H9 (cell line): Measurements from ENCODE around the gene SACM1L. TPM values are rescaled to one million over a fixed set of nuclear protein-coding genes. Genes with fewer than 3 reads are reported as not detected.

ENCODE experiments used
- DNase-seq: peaks from one replicate; pipeline ENCODE4 v3.0.0-alpha.2; 2017
- H2AFZ ChIP-seq: one replicate; pipeline ENCODE4 v1.6.1; 2013; ENCODE audit warnings: mild to moderate bottlenecking, low read length, control low read depth, moderate library complexity
- H2AK5ac ChIP-seq: 2 replicates; pipeline ENCODE4 v1.6.1; 2013; ENCODE audit warnings: low read length, control low read depth, mixed read lengths; ENCODE audit not compliant: insufficient read length
- H2BK120ac ChIP-seq: one replicate; pipeline ENCODE4 v1.6.1; 2013; ENCODE audit warnings: low read depth, mild to moderate bottlenecking, low read length, control low read depth, inconsistent platforms; ENCODE audit not compliant: poor library complexity, severe bottlenecking
- H2BK12ac ChIP-seq: 2 replicates; pipeline ENCODE4 v1.6.1; 2013; ENCODE audit warnings: low read length, control low read depth, mixed read lengths, low read depth; ENCODE audit not compliant: insufficient read length
- H2BK15ac ChIP-seq: 2 replicates; pipeline ENCODE4 v1.6.1; 2013; ENCODE audit warnings: low read depth, low read length, control low read depth
- H2BK20ac ChIP-seq: one replicate; pipeline ENCODE4 v1.6.1; 2013; ENCODE audit warnings: low read depth, mild to moderate bottlenecking, low read length, control low read depth, inconsistent platforms; ENCODE audit not compliant: poor library complexity, severe bottlenecking
- H2BK5ac ChIP-seq: 2 replicates; pipeline ENCODE4 v1.6.1; 2013; ENCODE audit warnings: low read length, control low read depth, mixed read lengths; ENCODE audit not compliant: insufficient read length
- H3K14ac ChIP-seq: 2 replicates; pipeline ENCODE4 v1.6.1; 2013; ENCODE audit warnings: low read length, control low read depth; ENCODE audit not compliant: insufficient read depth
- H3K18ac ChIP-seq: 2 replicates; pipeline ENCODE4 v1.6.1; 2013; ENCODE audit warnings: low read depth, mild to moderate bottlenecking, mixed read lengths, low read length, control low read depth; ENCODE audit not compliant: insufficient read length
- H3K23ac ChIP-seq: 2 replicates; pipeline ENCODE4 v1.6.1; 2013; ENCODE audit warnings: low read length, control low read depth, mixed read lengths, low read depth; ENCODE audit not compliant: insufficient read length
- H3K23me2 ChIP-seq: 2 replicates; pipeline ENCODE4 v1.6.1; 2013; ENCODE audit warnings: low read depth, mild to moderate bottlenecking, mixed read lengths, low read length, control low read depth; ENCODE audit not compliant: insufficient read length, poor library complexity, severe bottlenecking
- H3K27ac ChIP-seq: 2 replicates; pipeline ENCODE4 v1.5.1; 2013; ENCODE audit warnings: low read length, control low read depth, mixed read lengths, low read depth; ENCODE audit not compliant: insufficient read length
- H3K27me3 ChIP-seq: 2 replicates; pipeline ENCODE4 v1.6.1; 2013; ENCODE audit warnings: low read length, control low read depth, inconsistent platforms; ENCODE audit not compliant: insufficient read depth
- H3K4ac ChIP-seq: 2 replicates; pipeline ENCODE4 v1.6.1; 2013; ENCODE audit warnings: low read depth, mild to moderate bottlenecking, control low read depth, inconsistent platforms, low read length, moderate library complexity
- H3K4me1 ChIP-seq: 2 replicates; pipeline ENCODE4 v1.6.1; 2013; ENCODE audit warnings: low read length, control low read depth, inconsistent platforms; ENCODE audit not compliant: insufficient read depth
- H3K4me2 ChIP-seq: 2 replicates; pipeline ENCODE4 v1.6.1; 2013; ENCODE audit warnings: low read length, control low read depth, mixed read lengths; ENCODE audit not compliant: insufficient read length, insufficient read depth
- H3K56ac ChIP-seq: 2 replicates; pipeline ENCODE4 v1.6.1; 2013; ENCODE audit warnings: low read depth, mild to moderate bottlenecking, mixed read lengths, low read length, control low read depth; ENCODE audit not compliant: insufficient read length
- H3K79me1 ChIP-seq: 2 replicates; pipeline ENCODE4 v1.6.1; 2013; ENCODE audit warnings: low read depth, mild to moderate bottlenecking, moderate library complexity, low read length, control low read depth, inconsistent platforms; ENCODE audit not compliant: insufficient read depth, poor library complexity, severe bottlenecking
- H3K79me2 ChIP-seq: 2 replicates; pipeline ENCODE4 v1.6.1; 2013; ENCODE audit warnings: low read length, control low read depth, inconsistent platforms; ENCODE audit not compliant: insufficient read depth
- H3K9ac ChIP-seq: 2 replicates; pipeline ENCODE4 v1.6.1; 2013; ENCODE audit warnings: low read length, control low read depth, mixed read lengths; ENCODE audit not compliant: insufficient read length; ENCODE audit errors: extremely low read depth
- H3K9me3 ChIP-seq: one replicate; pipeline ENCODE4 v1.6.1; 2013; ENCODE audit warnings: low read depth, low read length, inconsistent platforms; ENCODE audit not compliant: control insufficient read depth
- H3T11ph ChIP-seq: one replicate; pipeline ENCODE4 v1.6.1; 2013; ENCODE audit warnings: mild to moderate bottlenecking, low read length, control low read depth, inconsistent platforms
- H4K20me1 ChIP-seq: one replicate; pipeline ENCODE4 v1.6.1; 2013; ENCODE audit not compliant: control insufficient read depth, insufficient read length, insufficient read depth
- H4K5ac ChIP-seq: 2 replicates; pipeline ENCODE4 v1.6.1; 2013; ENCODE audit warnings: low read depth, mild to moderate bottlenecking, mixed read lengths, low read length, control low read depth; ENCODE audit not compliant: insufficient read length
- H4K8ac ChIP-seq: replicated peaks from 2 replicates; pipeline ENCODE4 v1.6.1; 2013; ENCODE audit warnings: low read length, control low read depth, mixed read lengths, low read depth; ENCODE audit not compliant: insufficient read length
- H4K91ac ChIP-seq: 2 replicates; pipeline ENCODE4 v1.6.1; 2013; ENCODE audit warnings: low read depth, mild to moderate bottlenecking, moderate library complexity, mixed read lengths, low read length, control low read depth; ENCODE audit not compliant: insufficient read length
- H3K27ac Mint-ChIP-seq, 3 experiments: 2 replicates in 2 of 3; 3 replicates in 1 of 3; pipeline ENCODE4 v1.8.0; 2020 to 2021; ENCODE audit warnings: mixed read lengths in 3 of 3, mild to moderate bottlenecking in 1 of 3, moderate library complexity in 1 of 3
- H3K27me3 Mint-ChIP-seq: 2 replicates; pipeline ENCODE4 v1.8.0; 2021; ENCODE audit warnings: low read depth, mild to moderate bottlenecking, moderate library complexity, mixed read lengths
- H3K36me3 Mint-ChIP-seq, 3 experiments: 2 replicates in 2 of 3; 3 replicates in 1 of 3; pipeline ENCODE4 v1.8.0; 2020 to 2021; ENCODE audit warnings: low read depth in 3 of 3, mixed read lengths in 3 of 3; ENCODE audit not compliant: insufficient read depth in 1 of 3
- H3K4me1 Mint-ChIP-seq, 2 experiments: 2 replicates each; pipeline ENCODE4 v1.8.0; 2020; ENCODE audit warnings: mixed read lengths in 2 of 2
- H3K4me3 Mint-ChIP-seq, 2 experiments: 2 replicates in 1 of 2; 3 replicates in 1 of 2; pipeline ENCODE4 v1.8.0; 2020 to 2021; ENCODE audit warnings: mild to moderate bottlenecking in 2 of 2, mixed read lengths in 2 of 2, moderate library complexity in 1 of 2
- H3K9me3 Mint-ChIP-seq, 2 experiments: 2 replicates in 1 of 2; 3 replicates in 1 of 2; pipeline ENCODE4 v1.8.0; 2020; ENCODE audit warnings: mild to moderate bottlenecking in 2 of 2, mixed read lengths in 2 of 2, moderate library complexity in 1 of 2
- WGBS: extraction: QIAGEN DNeasy Blood & Tissue Kit; methylation state at CpG from one replicate; pipeline ENCODE4 v1.1.7; 2013; ENCODE audit warnings: missing lambda C conversion rate, low lambda C conversion rate, mixed read lengths; ENCODE audit not compliant: insufficient read length; ENCODE audit errors: extremely low coverage; 5-methylcytosine and 5-hydroxymethylcytosine counted together
- total RNA-seq: library from RNA; stranded (reverse); gene quantifications from 2 replicates; pipeline ENCODE4 v1.2.1, GENCODE V29; 2021
- TF ChIP-seq, protein P1 (sequence below): fragments of 200-600 bp; sonication (generic); conservative IDR thresholded peaks from 3 replicates; pipeline ENCODE4 v1.8.0; 2021; ENCODE audit warnings: antibody characterized with exemption, mild to moderate bottlenecking

Gene SACM1L
- total RNA-seq, 1 experiment from 2014 or later = 52.8 TPM

DNA sequence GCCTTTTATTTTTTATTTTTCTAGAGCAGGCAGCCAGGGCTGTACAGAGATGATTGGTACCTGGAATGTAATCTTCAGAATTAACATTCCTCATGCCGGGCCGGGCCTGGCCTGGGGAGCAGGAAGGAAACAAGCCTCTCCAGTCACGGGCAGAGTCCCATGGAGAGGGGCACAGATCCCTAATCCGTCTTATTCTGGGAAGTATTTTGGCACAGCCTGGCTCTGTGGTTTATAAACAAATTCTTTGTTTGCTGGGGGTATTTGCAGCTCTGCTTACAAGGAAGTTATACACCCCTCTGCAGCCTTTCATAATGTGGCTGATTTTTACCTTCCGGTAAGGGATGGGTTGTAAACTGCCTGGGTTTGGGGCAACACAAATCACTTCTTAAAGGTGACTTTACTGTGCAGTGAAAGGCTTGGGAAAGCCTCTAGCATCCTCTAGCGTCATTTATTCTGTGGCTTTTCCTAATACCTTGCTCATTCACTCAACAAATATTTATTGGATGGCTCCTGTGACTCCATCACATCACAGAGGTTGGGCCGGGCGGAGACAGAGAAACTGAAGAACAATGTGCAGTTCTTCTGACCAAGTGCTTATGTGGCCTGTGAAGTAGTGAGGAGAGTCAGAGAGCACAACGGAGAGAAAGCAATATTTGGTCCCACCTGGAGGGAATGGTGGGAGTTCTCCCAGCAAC, 104.4 kb downstream of the SACM1L start:
- Histone ChIP-seq H3T11ph (no peak overlapping the region), H3K18ac (no peak overlapping the region), H4K20me1 (no peaks in the 10 kb centered on the region), H4K5ac (no peak overlapping the region), H3K23me2 (peaks cover 8% of the 10 kb centered on the region), H3K14ac (no peak overlapping the region), H3K56ac (no peak overlapping the region), H3K23ac (no peak overlapping the region), H3K79me2 (no peaks in the 10 kb centered on the region), H3K4me1 (no peaks in the 10 kb centered on the region), H2BK12ac (no peak overlapping the region), H3K79me1 (no peaks in the 10 kb centered on the region), H3K9ac (no peak overlapping the region), H4K91ac (no peak overlapping the region), H2AK5ac (no peak overlapping the region), H3K27ac (no peak overlapping the region), H2BK20ac (no peak overlapping the region), H3K9me3 (no peaks in the 10 kb centered on the region), H2AFZ (no peak overlapping the region), H2BK15ac (no peak overlapping the region), H3K4ac (no peak overlapping the region), H2BK5ac (no peak overlapping the region), H3K4me2 (no peak overlapping the region), H3K27me3 (peaks cover 32% of the 10 kb centered on the region), H2BK120ac (no peak overlapping the region), H4K8ac (no peak overlapping the region)
- no peak for DNase-seq
- Mint-ChIP-seq H3K4me3 (no peak overlapping the region), H3K4me1 (peaks cover 10 to 14% of the 10 kb centered on the region in 2 experiments), H3K27me3 (peaks cover 76% of the 10 kb centered on the region), H3K36me3 (peaks cover 0 to 17% (median 2%) of the 10 kb centered on the region in 3 experiments; a peak in 4 of 7 replicates), H3K27ac (no peak overlapping the region), H3K9me3 (peaks cover 11 to 18% of the 10 kb centered on the region in 2 experiments)
- no CpG with 5 or more reads among the region's 9 CpGs for WGBS
- TF ChIP-seq, protein P1, sequence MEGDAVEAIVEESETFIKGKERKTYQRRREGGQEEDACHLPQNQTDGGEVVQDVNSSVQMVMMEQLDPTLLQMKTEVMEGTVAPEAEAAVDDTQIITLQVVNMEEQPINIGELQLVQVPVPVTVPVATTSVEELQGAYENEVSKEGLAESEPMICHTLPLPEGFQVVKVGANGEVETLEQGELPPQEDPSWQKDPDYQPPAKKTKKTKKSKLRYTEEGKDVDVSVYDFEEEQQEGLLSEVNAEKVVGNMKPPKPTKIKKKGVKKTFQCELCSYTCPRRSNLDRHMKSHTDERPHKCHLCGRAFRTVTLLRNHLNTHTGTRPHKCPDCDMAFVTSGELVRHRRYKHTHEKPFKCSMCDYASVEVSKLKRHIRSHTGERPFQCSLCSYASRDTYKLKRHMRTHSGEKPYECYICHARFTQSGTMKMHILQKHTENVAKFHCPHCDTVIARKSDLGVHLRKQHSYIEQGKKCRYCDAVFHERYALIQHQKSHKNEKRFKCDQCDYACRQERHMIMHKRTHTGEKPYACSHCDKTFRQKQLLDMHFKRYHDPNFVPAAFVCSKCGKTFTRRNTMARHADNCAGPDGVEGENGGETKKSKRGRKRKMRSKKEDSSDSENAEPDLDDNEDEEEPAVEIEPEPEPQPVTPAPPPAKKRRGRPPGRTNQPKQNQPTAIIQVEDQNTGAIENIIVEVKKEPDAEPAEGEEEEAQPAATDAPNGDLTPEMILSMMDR = no peak
